A549 (cell line): ENCODE data around the gene RBKS.

Source experiments
- POLR2A ChIP-seq: IDR thresholded peaks from 2 replicates; pipeline ENCODE4 v1.6.1; 2012; ENCODE audit warnings: mild to moderate bottlenecking, low read length
- TF ChIP-seq, protein P1 (sequence below): fragments of 200-600 bp; sonication (generic); IDR thresholded peaks from 2 replicates; pipeline ENCODE4 v1.6.1; 2016; ENCODE audit warnings: antibody characterized with exemption, mild to moderate bottlenecking, moderate library complexity

DNA sequence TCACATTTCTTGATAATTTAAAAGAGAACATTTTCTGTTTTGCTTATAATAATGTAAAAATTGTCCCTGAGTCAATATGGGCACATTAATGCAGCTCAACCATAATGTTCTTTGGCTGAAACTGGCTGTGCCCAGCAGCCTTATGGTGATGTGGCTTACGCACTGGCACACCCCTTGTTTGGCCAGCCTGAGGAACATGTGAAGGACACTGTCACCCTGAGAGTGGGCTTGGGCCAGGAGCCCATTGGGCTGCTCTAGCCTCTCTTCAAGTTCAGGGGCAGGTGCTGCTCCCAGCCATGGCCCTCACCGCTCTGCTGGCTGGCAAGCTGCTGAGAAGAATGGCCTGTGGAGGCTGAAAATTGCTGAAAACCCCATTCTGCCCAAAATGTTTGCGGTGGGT is 81.2 kb downstream of the RBKS start:
- TF ChIP-seq, protein P1, sequence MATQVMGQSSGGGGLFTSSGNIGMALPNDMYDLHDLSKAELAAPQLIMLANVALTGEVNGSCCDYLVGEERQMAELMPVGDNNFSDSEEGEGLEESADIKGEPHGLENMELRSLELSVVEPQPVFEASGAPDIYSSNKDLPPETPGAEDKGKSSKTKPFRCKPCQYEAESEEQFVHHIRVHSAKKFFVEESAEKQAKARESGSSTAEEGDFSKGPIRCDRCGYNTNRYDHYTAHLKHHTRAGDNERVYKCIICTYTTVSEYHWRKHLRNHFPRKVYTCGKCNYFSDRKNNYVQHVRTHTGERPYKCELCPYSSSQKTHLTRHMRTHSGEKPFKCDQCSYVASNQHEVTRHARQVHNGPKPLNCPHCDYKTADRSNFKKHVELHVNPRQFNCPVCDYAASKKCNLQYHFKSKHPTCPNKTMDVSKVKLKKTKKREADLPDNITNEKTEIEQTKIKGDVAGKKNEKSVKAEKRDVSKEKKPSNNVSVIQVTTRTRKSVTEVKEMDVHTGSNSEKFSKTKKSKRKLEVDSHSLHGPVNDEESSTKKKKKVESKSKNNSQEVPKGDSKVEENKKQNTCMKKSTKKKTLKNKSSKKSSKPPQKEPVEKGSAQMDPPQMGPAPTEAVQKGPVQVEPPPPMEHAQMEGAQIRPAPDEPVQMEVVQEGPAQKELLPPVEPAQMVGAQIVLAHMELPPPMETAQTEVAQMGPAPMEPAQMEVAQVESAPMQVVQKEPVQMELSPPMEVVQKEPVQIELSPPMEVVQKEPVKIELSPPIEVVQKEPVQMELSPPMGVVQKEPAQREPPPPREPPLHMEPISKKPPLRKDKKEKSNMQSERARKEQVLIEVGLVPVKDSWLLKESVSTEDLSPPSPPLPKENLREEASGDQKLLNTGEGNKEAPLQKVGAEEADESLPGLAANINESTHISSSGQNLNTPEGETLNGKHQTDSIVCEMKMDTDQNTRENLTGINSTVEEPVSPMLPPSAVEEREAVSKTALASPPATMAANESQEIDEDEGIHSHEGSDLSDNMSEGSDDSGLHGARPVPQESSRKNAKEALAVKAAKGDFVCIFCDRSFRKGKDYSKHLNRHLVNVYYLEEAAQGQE, result no peak
- no peak for TF ChIP-seq POLR2A
